Colonic mucosa (tissue), 4 donors: ENCODE data around the gene OR1D5. TPM values are rescaled to one million over a fixed set of nuclear protein-coding genes. Genes with fewer than 3 reads are reported as not detected.

ENCODE experiments used
- DNase-seq: peaks from one replicate; pipeline ENCODE4 v3.0.0-alpha.2; 2020
- H3K27ac ChIP-seq: fragments of 200-600 bp; one replicate; pipeline ENCODE4 v1.8.0; 2021
- H3K27me3 ChIP-seq: fragments of 200-600 bp; one replicate; pipeline ENCODE4 v1.8.0; 2021
- H3K36me3 ChIP-seq: fragments of 200-600 bp; one replicate; pipeline ENCODE4 v1.8.0; 2021
- H3K4me1 ChIP-seq: fragments of 200-600 bp; one replicate; pipeline ENCODE4 v1.8.0; 2021; ENCODE audit warnings: mild to moderate bottlenecking
- H3K4me3 ChIP-seq: fragments of 200-600 bp; one replicate; pipeline ENCODE4 v1.8.0; 2021
- H3K9ac ChIP-seq, 2 donors: one replicate each; pipeline ENCODE4 v1.7.0; 2013; ENCODE audit warnings: control low read depth in 2 of 2, low read depth in 2 of 2, low read length in 2 of 2
- H3K9me3 ChIP-seq: fragments of 200-600 bp; one replicate; pipeline ENCODE4 v1.8.0; 2021
- CTCF ChIP-seq: fragments of 200-600 bp; IDR thresholded peaks from one replicate; pipeline ENCODE4 v1.8.0; 2022; ENCODE audit warnings: antibody characterized with exemption, mild to moderate bottlenecking
- intact Hi-C: fragments of 100-400 bp; cut with DNase I; formaldehyde crosslinking; loops from one replicate; pipeline ENCODE4 v1.14.1; 2022
- total RNA-seq, 2 donors: library from RNA; stranded (reverse); fragmentation: NEBNext Ultra II Directional in 1 of 2; extraction: Animal tissue kit (Norgen Biotek cat#: 25700) in 1 of 2; gene quantifications; one replicate each; pipeline ENCODE4 v1.2.1, GENCODE V29; 2021
- donor health status: healthy.
- donor health status: DM: no; HTN: no; CAD: no.
- donor health status: DM: no; HTN: no; CAD: no.

The OR1D5 gene
- total RNA-seq, 2 donors from 2014 or later = not detected

DNA sequence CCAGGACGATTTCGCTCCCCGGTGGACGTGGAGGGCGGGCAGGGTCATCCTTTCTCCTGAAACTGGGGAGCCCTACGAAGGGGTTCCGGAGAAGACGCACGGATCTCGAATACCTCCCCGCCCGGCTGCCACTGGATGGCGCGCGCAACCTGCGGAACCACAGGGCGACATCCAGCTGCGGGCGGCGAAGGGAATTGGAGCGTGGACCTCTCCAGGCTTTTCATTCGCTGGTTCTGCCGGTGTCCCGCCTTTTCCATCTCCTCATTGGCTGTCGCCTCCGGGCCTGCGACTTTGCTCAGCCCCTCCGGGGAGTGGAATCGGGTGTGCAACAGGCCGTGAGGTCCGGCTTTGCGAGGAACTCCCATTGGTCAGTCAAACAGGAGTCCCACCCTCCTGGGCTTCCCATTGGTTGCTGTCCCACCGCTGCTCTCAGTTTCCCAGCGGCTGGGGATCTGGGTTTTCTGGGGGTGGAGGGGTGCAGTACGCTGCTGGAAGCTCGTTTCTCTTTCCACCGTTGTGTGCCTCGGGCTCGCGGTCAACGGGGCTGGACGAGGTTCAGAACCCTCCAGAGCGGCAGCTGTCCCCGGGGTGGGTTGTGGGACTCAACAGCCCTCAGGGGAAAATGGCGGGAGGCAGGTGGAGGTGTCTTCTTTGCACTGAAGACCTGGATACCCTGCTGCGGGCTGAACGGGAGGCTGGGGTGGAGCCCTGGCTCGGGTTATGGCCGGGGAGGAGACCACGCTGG, 14.5 kb downstream of the OR1D5 start:
- H3K27me3 ChIP-seq = no peaks in the 10 kb centered on the region
- peak overlapping the region; percentile 4 for H3K27ac ChIP-seq
- DNase-seq = peak; percentile 97
- H3K4me1 ChIP-seq = no peaks in the 10 kb centered on the region
- H3K4me3 ChIP-seq = peak overlapping the region; percentile 48
- intact Hi-C loops = loop anchor here (5.0 to 10.0 kb wide), 2 partner anchors 286 to 598 kb away; no protein-coding TSS in a partner anchor
- TF ChIP-seq CTCF = peak; percentile 71
- peak overlapping the region; percentile 49 to 63 for H3K9ac ChIP-seq
- no peaks in the 10 kb centered on the region for H3K9me3 ChIP-seq
- no peaks in the 10 kb centered on the region for H3K36me3 ChIP-seq

DNA sequence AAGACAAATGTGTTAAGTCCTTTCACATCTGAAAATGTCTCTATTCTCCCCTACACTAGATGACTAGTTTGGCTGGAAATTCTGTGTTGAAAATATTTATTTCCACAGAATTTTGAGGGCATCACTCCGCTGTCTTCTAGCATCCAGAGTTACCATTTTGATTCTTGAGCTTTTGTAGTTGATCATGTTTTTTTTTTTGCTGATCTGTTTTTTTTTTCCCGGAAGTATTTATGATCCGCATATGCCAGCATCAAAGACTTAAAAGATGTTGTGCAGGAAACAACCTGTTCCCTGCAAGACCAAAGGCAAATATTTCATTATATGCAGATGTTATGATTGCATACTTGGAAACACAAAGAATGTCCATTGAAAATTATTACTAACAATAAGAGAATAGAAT, 16.7 kb downstream of the OR1D5 start:
- Histone ChIP-seq H3K9me3 (no peaks in the 10 kb centered on the region), H3K36me3 (no peaks in the 10 kb centered on the region), H3K27ac (no peak overlapping the region), H3K4me1 (no peaks in the 10 kb centered on the region), H3K27me3 (no peaks in the 10 kb centered on the region), H3K9ac (no peak overlapping the region), H3K4me3 (no peak overlapping the region)
- intact Hi-C loops = loop anchor here (5.0 to 10.0 kb wide), 2 partner anchors 288 to 601 kb away; no protein-coding TSS in a partner anchor
- no peak for DNase-seq
- TF ChIP-seq CTCF = no peak

DNA sequence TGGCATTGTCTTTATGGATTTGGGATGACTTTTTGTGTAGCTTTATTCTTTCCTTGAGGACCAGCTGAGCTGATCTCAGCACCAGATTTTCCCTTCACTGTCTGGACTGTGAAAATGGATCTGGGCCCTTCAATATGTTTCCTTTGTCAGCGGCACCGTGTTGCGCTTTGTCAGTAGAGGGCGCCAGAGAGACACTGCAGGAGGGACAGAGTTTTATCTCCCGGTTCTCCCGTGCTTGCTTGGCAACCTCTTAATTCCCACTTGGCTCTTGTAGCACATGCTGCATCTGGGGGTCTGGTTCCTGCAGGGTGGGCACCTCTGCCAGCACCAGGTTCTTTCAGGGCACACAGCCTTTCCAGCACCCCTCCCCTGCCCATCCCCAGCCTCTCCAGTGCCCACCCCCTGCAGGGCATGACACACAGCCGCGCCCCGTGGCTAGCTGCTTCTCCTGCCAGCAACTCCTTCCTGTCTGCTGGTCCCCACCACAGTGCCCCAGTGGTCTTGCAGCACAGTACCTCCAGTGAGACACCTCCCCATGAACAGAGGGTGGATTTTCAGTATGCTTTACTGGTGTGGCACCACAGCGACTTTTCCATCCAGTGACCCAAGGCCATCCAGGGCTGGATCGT, 19.6 kb downstream of the OR1D5 start:
- H3K4me3 ChIP-seq = no peak overlapping the region
- no peak for TF ChIP-seq CTCF
- H3K27ac ChIP-seq = no peak overlapping the region
- intact Hi-C loops = loop anchor here (10.0 kb wide), 1 partner anchor 291 kb away; no protein-coding TSS in a partner anchor
- H3K36me3 ChIP-seq = no peaks in the 10 kb centered on the region
- H3K4me1 ChIP-seq = no peaks in the 10 kb centered on the region
- no peaks in the 10 kb centered on the region for H3K27me3 ChIP-seq
- no peaks in the 10 kb centered on the region for H3K9me3 ChIP-seq
- peak; percentile 51 for DNase-seq
- no peak overlapping the region for H3K9ac ChIP-seq

DNA sequence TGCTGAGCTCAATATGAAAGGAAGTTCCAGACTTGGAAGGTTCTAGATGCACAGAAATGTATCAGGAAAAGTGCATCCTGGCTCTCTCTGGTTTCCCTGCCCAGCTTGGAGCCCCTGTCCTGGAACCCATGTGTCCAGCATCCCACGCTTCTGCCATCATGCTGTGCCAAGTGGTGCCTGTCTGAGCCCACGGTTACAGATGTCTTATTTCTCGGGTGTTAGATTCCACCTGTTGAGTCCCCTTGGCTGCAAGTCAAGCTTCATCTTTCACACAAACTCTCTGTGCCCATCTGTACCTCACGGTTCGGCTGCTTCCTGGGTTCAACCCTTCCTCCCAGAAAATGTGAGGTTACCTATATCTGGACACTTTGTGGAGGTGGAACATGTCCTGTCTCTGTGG, 22.5 kb downstream of the OR1D5 start:
- DNase-seq = no peak
- intact Hi-C loops = loop anchor here (10.0 kb wide), 1 partner anchor 294 kb away; no protein-coding TSS in a partner anchor
- no peaks in the 10 kb centered on the region for H3K4me1 ChIP-seq
- no peak overlapping the region for H3K9ac ChIP-seq
- no peak overlapping the region for H3K4me3 ChIP-seq
- no peaks in the 10 kb centered on the region for H3K9me3 ChIP-seq
- no peak for TF ChIP-seq CTCF
- H3K36me3 ChIP-seq = no peaks in the 10 kb centered on the region
- H3K27ac ChIP-seq = no peak overlapping the region
- H3K27me3 ChIP-seq = no peaks in the 10 kb centered on the region

DNA sequence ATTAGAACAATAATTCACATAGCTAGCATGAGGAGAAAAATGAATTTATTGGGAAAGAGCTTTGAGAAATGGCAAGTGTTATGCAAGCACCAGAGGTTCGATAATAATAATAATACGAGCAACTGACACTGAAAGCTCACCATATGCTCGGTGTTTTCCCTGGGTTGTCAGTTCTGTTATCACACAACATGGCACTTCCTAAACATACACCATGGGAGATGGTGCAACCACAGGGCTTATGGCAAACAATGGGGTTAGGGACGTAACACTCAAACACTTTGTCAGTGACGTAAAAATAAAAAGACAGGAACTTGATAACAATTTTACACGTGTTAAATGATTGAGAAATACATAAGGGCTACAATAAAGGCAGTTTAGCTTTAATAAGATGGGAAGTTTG, 23.7 kb downstream of the OR1D5 start:
- intact Hi-C loops = loop anchor here (10.0 kb wide), 1 partner anchor 295 kb away; no protein-coding TSS in a partner anchor
- Histone ChIP-seq H3K27me3 (no peaks in the 10 kb centered on the region), H3K36me3 (no peaks in the 10 kb centered on the region), H3K9me3 (no peaks in the 10 kb centered on the region), H3K4me1 (no peaks in the 10 kb centered on the region), H3K9ac (no peak overlapping the region), H3K4me3 (no peak overlapping the region), H3K27ac (no peak overlapping the region)
- DNase-seq = no peak
- no peak for TF ChIP-seq CTCF
